Mesothelial cell of epicardium (in vitro differentiated cells): ENCODE measurements around the gene ARHGEF39. TPM values are rescaled to one million over a fixed set of nuclear protein-coding genes. Genes with fewer than 3 reads are reported as not detected.

Source experiments
- DNase-seq, 2 experiments: peaks; one replicate each; pipeline ENCODE4 v3.0.0; 2021; ENCODE audit warnings: low spot score in 2 of 2; ENCODE audit not compliant: unreplicated experiment in 2 of 2
- H3K27ac Mint-ChIP-seq: 2 replicates; pipeline ENCODE4 v1.8.0; 2021; ENCODE audit warnings: mixed read lengths
- H3K27me3 Mint-ChIP-seq: 2 replicates; pipeline ENCODE4 v1.8.0; 2021; ENCODE audit warnings: low read depth, mixed read lengths
- H3K36me3 Mint-ChIP-seq: 2 replicates; pipeline ENCODE4 v1.8.0; 2021; ENCODE audit warnings: mixed read lengths
- H3K4me1 Mint-ChIP-seq: 2 replicates; pipeline ENCODE4 v1.8.0; 2021; ENCODE audit warnings: mixed read lengths
- H3K4me3 Mint-ChIP-seq: 2 replicates; pipeline ENCODE4 v1.8.0; 2021; ENCODE audit warnings: mild to moderate bottlenecking, moderate library complexity, mixed read lengths
- H3K9me3 Mint-ChIP-seq: 2 replicates; pipeline ENCODE4 v1.8.0; 2021; ENCODE audit warnings: mixed read lengths
- CTCF ChIP-seq: fragments of 200-600 bp; sonication (generic); IDR thresholded peaks from one replicate; pipeline ENCODE4 v1.5.0; 2021; ENCODE audit warnings: antibody characterized with exemption; ENCODE audit not compliant: unreplicated experiment
- total RNA-seq: library from RNA; stranded (reverse); gene quantifications from 3 replicates; pipeline ENCODE4 v1.2.1, GENCODE V29; 2021

The ARHGEF39 gene
- total RNA-seq, 1 donor from 2014 or later = 6.3 TPM

- H3K4me3 Mint-ChIP-seq = no peak overlapping the region
- no peaks in the 10 kb centered on the region for H3K27me3 Mint-ChIP-seq
- H3K4me1 Mint-ChIP-seq = peaks cover 7% of the 10 kb centered on the region
- TF ChIP-seq CTCF = no peak
- no peak for DNase-seq
- no peak overlapping the region for H3K27ac Mint-ChIP-seq
- peaks cover 19% of the 10 kb centered on the region for H3K36me3 Mint-ChIP-seq
- no peaks in the 10 kb centered on the region for H3K9me3 Mint-ChIP-seq
Observed at GRCh38 chr9:35679091-35679490, 14.1 kb upstream of the ARHGEF39 start.

- H3K4me1 Mint-ChIP-seq = peaks cover 7% of the 10 kb centered on the region
- peak overlapping the region; percentile 70 for H3K4me3 Mint-ChIP-seq
- H3K9me3 Mint-ChIP-seq = no peaks in the 10 kb centered on the region
- H3K27ac Mint-ChIP-seq = peak overlapping the region; percentile 69
- no peak for TF ChIP-seq CTCF
- peak; percentile 84 to 87 for DNase-seq
- H3K36me3 Mint-ChIP-seq = no peaks in the 10 kb centered on the region
- H3K27me3 Mint-ChIP-seq = no peaks in the 10 kb centered on the region
Observed at GRCh38 chr9:35675732-35676392, 10.9 kb upstream of the ARHGEF39 start.

- H3K4me1 Mint-ChIP-seq = peaks cover 7% of the 10 kb centered on the region
- H3K27ac Mint-ChIP-seq = peak overlapping the region; percentile 34
- H3K36me3 Mint-ChIP-seq = no peaks in the 10 kb centered on the region
- peak overlapping the region; percentile 70 for H3K4me3 Mint-ChIP-seq
- no peak for TF ChIP-seq CTCF
- no peak for DNase-seq
- H3K9me3 Mint-ChIP-seq = no peaks in the 10 kb centered on the region
- H3K27me3 Mint-ChIP-seq = no peaks in the 10 kb centered on the region
Observed at GRCh38 chr9:35675204-35675603, 10.2 kb upstream of the ARHGEF39 start.

GRCh38 chr9:35674025-35674361 lies 9.0 kb upstream of the ARHGEF39 start:
- H3K9me3 Mint-ChIP-seq = no peaks in the 10 kb centered on the region
- no peaks in the 10 kb centered on the region for H3K27me3 Mint-ChIP-seq
- TF ChIP-seq CTCF = no peak
- peaks cover 13% of the 10 kb centered on the region for H3K4me1 Mint-ChIP-seq
- peak overlapping the region; percentile 70 for H3K4me3 Mint-ChIP-seq
- H3K27ac Mint-ChIP-seq = no peak overlapping the region
- no peak for DNase-seq
- H3K36me3 Mint-ChIP-seq = no peaks in the 10 kb centered on the region

GRCh38 chr9:35673132-35674024 lies 8.4 kb upstream of the ARHGEF39 start, which contains the start of gene CA9:
Gene CA9, plus strand, starts transcription at chr9:35673928. Its CDS starts 32 bp downstream, at chr9:35673960.
- H3K4me3 Mint-ChIP-seq = peak within 1 kb of the TSS; percentile 70
- peak within 1 kb of the TSS; percentile 23 for H3K27ac Mint-ChIP-seq
- peaks cover 16% of the 10 kb centered on the region for H3K4me1 Mint-ChIP-seq
- DNase-seq = no peak
- no peaks in the 10 kb centered on the region for H3K36me3 Mint-ChIP-seq
- TF ChIP-seq CTCF = no peak
- H3K9me3 Mint-ChIP-seq = no peaks in the 10 kb centered on the region
- H3K27me3 Mint-ChIP-seq = no peaks in the 10 kb centered on the region
